Peyer's patch (tissue), 4 donors: ENCODE results near the gene XRRA1. TPM values are rescaled to one million over a fixed set of nuclear protein-coding genes. Genes with fewer than 3 reads are reported as not detected.
"Not testable (repeated sequence)": the region's sequence is repeated elsewhere in the genome, so short reads cannot be mapped to it uniquely, and the experiment has no call there.

Source experiments
- DNase-seq, 3 donors: peaks; one replicate each; pipeline ENCODE4 v3.0.0-alpha.2; 2017 to 2019
- H3K27ac ChIP-seq, 4 donors: fragments of 200-600 bp; sonication (generic); one replicate each; pipeline ENCODE4 v1.5.1; 2016 to 2019
- H3K27me3 ChIP-seq, 2 donors: fragments of 200-600 bp; sonication (generic); one replicate each; pipeline ENCODE4 v1.5.1; 2019
- H3K36me3 ChIP-seq, 3 donors: fragments of 200-600 bp; sonication (generic); one replicate each; pipeline ENCODE4 v1.5.1; 2016 to 2019
- H3K4me1 ChIP-seq, 4 donors: fragments of 200-600 bp; sonication (generic); one replicate each; pipeline ENCODE4 v1.5.1; 2016 to 2019
- H3K4me3 ChIP-seq, 4 donors: fragments of 200-600 bp; sonication (generic); 1 replicate in 3 of 4; 2 replicates in 1 of 4; pipeline ENCODE4 v1.5.1; 2016 to 2019; ENCODE audit warnings: mild to moderate bottlenecking in 1 of 4
- H3K9me3 ChIP-seq, 4 donors: fragments of 200-600 bp; sonication (generic); one replicate each; pipeline ENCODE4 v1.5.1; 2016 to 2019; ENCODE audit warnings: mild to moderate bottlenecking in 1 of 4
- POLR2A ChIP-seq, 2 donors: fragments of 450-650 bp; IDR thresholded peaks; one replicate each; pipeline ENCODE4 v1.5.1; 2017; ENCODE audit warnings: antibody characterized with exemption in 2 of 2, mild to moderate bottlenecking in 2 of 2, moderate library complexity in 2 of 2
- total RNA-seq, 4 donors: library from RNA; depleted of rRNA; stranded (reverse); fragments of >200 nt; gene quantifications; one replicate each; pipeline ENCODE4 v1.1.0, GENCODE V29; 2016
- TF ChIP-seq, protein P1 (sequence below), 6 experiments: fragments of 450-650 bp in 4 of 6; fragments of 200-600 bp in 2 of 6; sonication (generic) in 1 of 6; IDR thresholded peaks; one replicate each; pipeline ENCODE4 v1.5.1; 2017 to 2019; ENCODE audit warnings: antibody characterized with exemption in 6 of 6, mild to moderate bottlenecking in 3 of 6, moderate library complexity in 1 of 6

The XRRA1 gene
- total RNA-seq, 4 donors from 2014 or later: 12.8 to 45.9 (median 26.1) TPM

DNA sequence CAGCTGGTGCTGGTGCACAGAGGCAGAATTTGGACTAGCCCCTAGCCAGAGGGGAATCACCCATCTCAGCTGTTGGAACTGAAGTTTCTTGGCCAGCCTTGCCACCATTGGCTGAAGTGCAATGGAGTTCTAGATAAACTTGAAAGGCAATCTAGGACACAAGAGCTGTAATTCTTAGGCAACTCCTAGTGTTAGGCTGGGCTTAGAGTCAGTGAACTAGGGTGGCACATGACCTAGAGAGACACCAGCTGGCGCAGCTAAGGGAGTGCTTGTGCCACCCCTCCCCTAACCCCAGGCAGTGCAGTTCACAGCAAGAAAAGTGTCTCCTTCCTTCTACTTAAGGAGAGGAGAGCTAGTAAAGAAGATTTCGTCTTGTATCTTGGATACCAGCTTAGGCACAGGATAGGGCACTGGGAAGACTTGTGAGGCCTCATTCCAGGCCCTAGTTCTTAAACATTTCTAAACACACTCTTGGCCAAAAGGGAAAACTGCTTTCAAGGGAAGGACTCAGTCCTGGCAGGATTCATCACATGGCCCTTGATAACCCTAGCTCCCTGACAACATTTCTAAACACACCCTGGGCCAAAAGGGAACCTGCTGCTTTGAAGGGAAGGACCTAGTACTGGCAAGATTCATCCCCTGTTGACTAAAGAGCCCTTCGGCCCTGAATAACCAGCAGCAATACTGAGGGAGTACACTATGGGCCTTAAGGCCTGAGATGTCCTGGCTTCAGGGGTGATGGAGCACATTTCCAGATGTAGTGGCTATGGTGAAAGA lies 53.4 kb downstream of the XRRA1 start:
- H3K36me3 ChIP-seq: no peaks in the 10 kb centered on the region
- no peaks in the 10 kb centered on the region for H3K4me1 ChIP-seq
- H3K4me3 ChIP-seq: no peak overlapping the region
- no peaks in the 10 kb centered on the region for H3K9me3 ChIP-seq
- no peaks in the 10 kb centered on the region for H3K27me3 ChIP-seq
- TF ChIP-seq, protein P1, sequence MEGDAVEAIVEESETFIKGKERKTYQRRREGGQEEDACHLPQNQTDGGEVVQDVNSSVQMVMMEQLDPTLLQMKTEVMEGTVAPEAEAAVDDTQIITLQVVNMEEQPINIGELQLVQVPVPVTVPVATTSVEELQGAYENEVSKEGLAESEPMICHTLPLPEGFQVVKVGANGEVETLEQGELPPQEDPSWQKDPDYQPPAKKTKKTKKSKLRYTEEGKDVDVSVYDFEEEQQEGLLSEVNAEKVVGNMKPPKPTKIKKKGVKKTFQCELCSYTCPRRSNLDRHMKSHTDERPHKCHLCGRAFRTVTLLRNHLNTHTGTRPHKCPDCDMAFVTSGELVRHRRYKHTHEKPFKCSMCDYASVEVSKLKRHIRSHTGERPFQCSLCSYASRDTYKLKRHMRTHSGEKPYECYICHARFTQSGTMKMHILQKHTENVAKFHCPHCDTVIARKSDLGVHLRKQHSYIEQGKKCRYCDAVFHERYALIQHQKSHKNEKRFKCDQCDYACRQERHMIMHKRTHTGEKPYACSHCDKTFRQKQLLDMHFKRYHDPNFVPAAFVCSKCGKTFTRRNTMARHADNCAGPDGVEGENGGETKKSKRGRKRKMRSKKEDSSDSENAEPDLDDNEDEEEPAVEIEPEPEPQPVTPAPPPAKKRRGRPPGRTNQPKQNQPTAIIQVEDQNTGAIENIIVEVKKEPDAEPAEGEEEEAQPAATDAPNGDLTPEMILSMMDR (IDR thresholded peaks at IDR 0.05): no peak
- TF ChIP-seq POLR2A (IDR thresholded peaks at IDR 0.05): no peak
- DNase-seq: no peak
- H3K27ac ChIP-seq: no peak overlapping the region

DNA sequence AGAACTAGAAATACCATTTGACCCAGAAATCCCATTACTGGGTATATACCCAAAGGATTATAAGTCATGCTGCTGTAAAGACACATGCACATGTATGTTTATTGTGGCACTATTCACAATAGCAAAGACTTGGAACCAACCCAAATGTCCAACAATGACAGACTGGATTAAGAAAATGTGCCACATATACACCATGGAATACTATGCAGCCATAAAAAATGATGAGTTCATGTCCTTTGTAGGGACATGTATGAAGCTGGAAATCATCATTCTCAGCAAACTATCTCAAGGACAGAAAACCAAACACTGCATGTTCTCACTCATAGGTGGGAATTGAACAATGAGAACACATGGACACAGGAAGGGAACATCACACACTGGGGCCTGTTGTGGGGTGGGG lies 55.9 kb downstream of the XRRA1 start:
- not testable (repeated sequence) for H3K27ac ChIP-seq, H3K36me3 ChIP-seq

DNA sequence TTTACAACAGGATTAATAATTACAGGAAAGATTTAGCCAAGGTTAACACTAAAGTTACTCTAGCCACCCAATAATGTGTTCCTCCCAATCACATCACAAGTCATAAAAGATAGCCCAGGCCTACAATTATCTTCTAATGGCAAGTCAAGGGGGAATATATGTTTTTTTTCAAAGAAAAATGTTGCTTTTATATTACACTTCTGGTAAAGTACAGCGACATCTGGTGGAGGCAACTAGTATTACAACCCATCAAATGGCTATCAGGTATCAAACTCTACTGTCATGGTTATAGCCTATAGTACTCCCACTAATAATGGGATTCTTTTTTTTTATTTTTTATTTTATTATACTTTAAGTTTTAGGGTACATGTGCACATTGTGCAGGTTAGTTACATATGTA lies 71.8 kb downstream of the XRRA1 start:
- H3K9me3 ChIP-seq: peaks cover 0 to 12% (median 2%) of the 10 kb centered on the region in 4 donors
- H3K27ac ChIP-seq: no peak overlapping the region
- no peaks in the 10 kb centered on the region for H3K27me3 ChIP-seq
- H3K4me3 ChIP-seq: no peak overlapping the region
- H3K36me3 ChIP-seq: peaks cover 0 to 39% (median 0%) of the 10 kb centered on the region in 3 donors
- no peaks in the 10 kb centered on the region for H3K4me1 ChIP-seq
- DNase-seq: no peak
- TF ChIP-seq, protein P1 (IDR thresholded peaks at IDR 0.05): peak in 5 of 6 experiments; percentile 15 to 35 (median 18)
- TF ChIP-seq POLR2A (IDR thresholded peaks at IDR 0.05): no peak

More for the DNA sequence above, 55.9 kb downstream of the XRRA1 start:
- not testable (repeated sequence) for H3K9me3 ChIP-seq, H3K27me3 ChIP-seq, H3K4me1 ChIP-seq, DNase-seq, H3K4me3 ChIP-seq

DNA sequence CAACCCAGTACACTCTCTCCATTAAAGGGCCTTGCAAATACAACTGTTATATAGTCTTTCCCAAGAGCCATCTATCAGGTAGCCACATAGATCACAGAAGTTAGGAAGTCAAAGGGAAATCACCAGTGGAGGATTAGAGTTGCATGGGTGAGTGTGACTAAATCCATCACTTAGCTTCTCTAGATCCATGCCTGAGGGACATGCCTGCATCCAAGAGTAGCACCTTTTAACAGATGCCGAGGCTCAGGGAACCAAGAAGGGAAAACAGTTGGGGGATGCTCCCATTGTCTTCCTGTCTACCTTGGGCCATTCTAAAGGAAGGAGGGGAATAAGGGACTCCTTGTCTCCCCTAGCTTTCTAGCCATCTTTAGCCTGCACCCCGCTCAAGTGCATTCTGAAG lies 77.9 kb downstream of the XRRA1 start:
- no peaks in the 10 kb centered on the region for H3K27me3 ChIP-seq
- H3K36me3 ChIP-seq: peaks cover 0 to 54% (median 0%) of the 10 kb centered on the region in 3 donors
- no peak overlapping the region for H3K4me3 ChIP-seq
- no peak overlapping the region for H3K27ac ChIP-seq
- TF ChIP-seq, protein P1 (IDR thresholded peaks at IDR 0.05): no peak
- TF ChIP-seq POLR2A (IDR thresholded peaks at IDR 0.05): no peak
- peaks cover 0 to 56% (median 25%) of the 10 kb centered on the region in 4 donors for H3K9me3 ChIP-seq
- no peak for DNase-seq
- no peaks in the 10 kb centered on the region for H3K4me1 ChIP-seq

DNA sequence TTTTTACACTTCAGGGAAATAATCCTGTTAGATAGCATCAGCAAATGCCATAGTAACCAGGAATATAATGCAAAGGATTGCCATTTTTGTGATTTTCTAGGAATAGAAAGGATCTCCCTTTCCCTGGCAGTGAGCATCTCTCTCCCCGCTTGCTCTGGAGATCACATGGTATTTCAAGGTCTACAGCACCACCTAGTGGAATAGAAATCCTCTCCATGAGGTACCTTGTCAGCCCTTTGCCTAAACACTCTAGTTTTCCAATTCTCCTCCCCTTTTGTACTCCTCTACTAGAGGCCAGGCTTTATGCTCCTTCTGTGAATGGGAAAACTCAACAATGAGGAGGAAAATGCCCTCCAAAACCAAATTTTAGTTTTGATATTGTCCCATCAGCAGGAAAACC lies 78.4 kb downstream of the XRRA1 start:
- Histone ChIP-seq H3K4me1 (no peaks in the 10 kb centered on the region), H3K36me3 (peaks cover 0 to 53% (median 0%) of the 10 kb centered on the region in 3 donors), H3K9me3 (peaks cover 0 to 61% (median 27%) of the 10 kb centered on the region in 4 donors), H3K4me3 (no peak overlapping the region), H3K27me3 (no peaks in the 10 kb centered on the region), H3K27ac (no peak overlapping the region)
- DNase-seq: no peak
- TF ChIP-seq, protein P1 (IDR thresholded peaks at IDR 0.05): peak in 1 of 6 experiments; percentile 15
- TF ChIP-seq POLR2A (IDR thresholded peaks at IDR 0.05): no peak

DNA sequence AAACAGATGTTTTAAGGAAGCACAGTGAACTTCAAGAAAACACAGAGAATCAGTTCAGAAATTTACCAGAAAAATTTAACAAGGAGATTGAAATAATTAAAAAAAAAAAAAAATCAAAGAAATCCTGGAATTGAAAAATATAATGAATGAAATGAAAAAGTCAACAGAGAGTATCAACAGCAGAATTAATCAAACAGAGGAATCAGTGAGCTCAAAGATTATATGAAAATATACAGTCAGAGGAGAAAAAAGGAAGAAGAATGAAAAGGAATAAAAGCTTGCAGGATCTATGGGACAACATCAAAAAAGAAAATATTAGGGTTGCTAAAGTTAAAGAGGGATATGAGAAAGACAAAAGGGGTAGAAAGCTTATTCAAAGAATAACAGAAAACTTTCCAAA lies 82.3 kb downstream of the XRRA1 start:
- Histone ChIP-seq H3K27ac (no peak overlapping the region), H3K9me3 (peaks cover 0 to 58% (median 26%) of the 10 kb centered on the region in 4 donors), H3K4me3 (no peak overlapping the region), H3K36me3 (peaks cover 0 to 58% (median 0%) of the 10 kb centered on the region in 3 donors), H3K4me1 (no peaks in the 10 kb centered on the region), H3K27me3 (no peaks in the 10 kb centered on the region)
- TF ChIP-seq POLR2A (IDR thresholded peaks at IDR 0.05): no peak
- TF ChIP-seq, protein P1 (IDR thresholded peaks at IDR 0.05): no peak
- no peak for DNase-seq
